IPS-20b (cell line): ENCODE data around the gene ZNF175.

Source experiments
- H3K27ac ChIP-seq: one replicate; pipeline ENCODE4 v1.5.1; 2013; ENCODE audit warnings: low read length
- H3K27me3 ChIP-seq: 2 replicates; pipeline ENCODE4 v1.6.1; 2013; ENCODE audit warnings: mild to moderate bottlenecking, low read length, inconsistent platforms; ENCODE audit not compliant: insufficient read depth
- H3K36me3 ChIP-seq: 2 replicates; pipeline ENCODE4 v1.6.1; 2013; ENCODE audit warnings: low read depth, mild to moderate bottlenecking, inconsistent platforms, low read length, moderate library complexity; ENCODE audit not compliant: insufficient read depth
- H3K4me1 ChIP-seq: 2 replicates; pipeline ENCODE4 v1.6.1; 2013; ENCODE audit warnings: mild to moderate bottlenecking, control low read depth, inconsistent platforms, low read length, moderate library complexity; ENCODE audit not compliant: insufficient read depth
- H3K4me3 ChIP-seq: 2 replicates; pipeline ENCODE4 v1.5.1; 2013; ENCODE audit warnings: mild to moderate bottlenecking, low read length, inconsistent platforms
- H3K9ac ChIP-seq: 2 replicates; pipeline ENCODE4 v1.6.1; 2013; ENCODE audit warnings: low read depth, mild to moderate bottlenecking, inconsistent platforms, low read length, moderate library complexity
- H3K9me3 ChIP-seq: 2 replicates; pipeline ENCODE4 v1.6.1; 2013; ENCODE audit warnings: mild to moderate bottlenecking, low read depth, low read length, inconsistent platforms; ENCODE audit not compliant: insufficient read depth

The ZNF175 gene

DNA sequence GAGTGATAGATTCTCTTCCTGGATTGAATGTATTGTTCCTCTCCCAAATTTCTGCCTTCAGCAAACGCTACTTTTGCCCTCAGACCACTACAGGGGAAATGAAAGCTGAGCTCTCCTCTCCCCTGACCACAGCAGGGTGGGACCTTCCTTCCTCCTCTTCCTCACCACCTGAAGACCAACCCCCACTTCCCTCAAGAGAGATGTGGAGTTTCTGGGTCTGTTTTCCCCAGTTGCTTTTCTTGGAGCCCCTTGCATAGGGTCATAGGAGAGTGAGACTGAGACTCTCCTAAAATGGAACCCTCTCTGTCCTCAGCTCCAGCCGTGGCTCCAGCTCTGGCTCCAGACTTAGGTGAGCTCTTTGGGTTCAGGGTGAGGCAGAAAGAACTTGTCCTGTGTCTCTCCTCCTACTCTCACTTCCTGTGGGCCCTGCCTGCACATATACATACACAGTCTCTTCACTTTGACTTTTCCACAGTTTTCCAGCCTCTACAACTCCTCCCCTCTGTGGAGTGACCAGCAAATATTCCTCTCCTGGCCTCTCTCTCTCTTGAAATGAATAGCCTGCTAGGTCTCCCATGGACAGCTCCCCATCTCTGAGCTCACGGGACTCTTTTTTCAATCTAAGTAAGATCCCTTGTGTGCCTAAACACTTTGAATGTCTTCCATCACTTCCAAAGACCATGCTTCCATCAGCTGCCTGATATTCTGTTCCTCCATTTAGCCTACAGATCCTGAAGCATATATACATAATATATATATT lies 19.2 kb upstream of the ZNF175 start:
- Histone ChIP-seq H3K36me3 (no peaks in the 10 kb centered on the region), H3K4me1 (no peaks in the 10 kb centered on the region), H3K9ac (no peak overlapping the region), H3K27me3 (peaks cover 7% of the 10 kb centered on the region), H3K27ac (no peak overlapping the region), H3K9me3 (peaks cover 16% of the 10 kb centered on the region; the same call in 1 of the 2 replicates), H3K4me3 (no peak overlapping the region)

DNA sequence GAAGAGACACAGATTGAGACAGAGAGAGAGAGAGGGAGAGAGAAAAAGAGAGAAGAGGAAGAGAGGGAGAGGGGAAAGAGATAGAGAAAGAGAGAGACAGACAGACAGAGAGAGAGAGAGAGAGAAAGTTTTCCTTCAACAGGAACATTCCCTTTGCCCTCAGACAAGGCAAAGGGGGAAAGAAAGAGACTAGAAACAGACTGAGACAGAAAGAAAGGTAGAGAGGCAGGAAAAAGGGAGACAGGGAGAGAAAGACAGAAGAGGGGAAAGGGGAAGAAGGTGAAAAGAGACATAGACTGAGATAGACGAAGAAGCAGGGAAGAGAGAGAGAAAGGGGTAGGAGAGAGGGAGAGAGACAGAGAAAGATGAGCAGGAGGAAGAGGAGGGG lies 18.5 kb upstream of the ZNF175 start:
- Histone ChIP-seq H3K4me3 (no peak overlapping the region), H3K27ac (no peak overlapping the region), H3K9ac (no peak overlapping the region), H3K4me1 (no peaks in the 10 kb centered on the region), H3K9me3 (peaks cover 9% of the 10 kb centered on the region; the same call in 1 of the 2 replicates), H3K27me3 (peaks cover 7% of the 10 kb centered on the region), H3K36me3 (no peaks in the 10 kb centered on the region)

GRCh38 chr19:51552996-51553725 lies 17.9 kb upstream of the ZNF175 start:
- Histone ChIP-seq H3K36me3 (no peaks in the 10 kb centered on the region), H3K4me3 (peak overlapping the region; percentile 22; the same call in 1 of the 2 replicates), H3K9me3 (peaks cover 8% of the 10 kb centered on the region; the same call in 1 of the 2 replicates), H3K4me1 (no peaks in the 10 kb centered on the region), H3K27ac (no peak overlapping the region), H3K27me3 (peaks cover 7% of the 10 kb centered on the region), H3K9ac (no peak overlapping the region)

DNA sequence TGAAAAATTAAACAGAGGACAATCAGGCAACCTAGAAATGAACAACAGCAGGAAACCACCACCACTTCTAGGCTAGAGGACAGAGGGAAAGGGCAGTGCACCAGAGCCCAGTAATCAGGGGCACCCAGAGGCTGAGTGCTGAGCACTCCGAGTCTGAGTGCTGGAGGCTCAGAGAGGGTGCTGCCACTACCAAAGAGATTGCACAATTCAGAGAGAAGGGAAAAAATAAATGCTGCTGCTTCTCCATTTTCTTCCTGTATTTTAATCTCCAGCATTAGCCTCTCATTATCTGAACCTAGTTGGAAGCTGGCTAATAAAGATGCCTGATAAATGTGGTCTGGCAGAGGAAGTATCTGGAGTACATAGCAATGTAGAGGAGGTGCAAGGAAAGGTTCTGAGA lies 11.8 kb upstream of the ZNF175 start:
- H3K27me3 ChIP-seq = peaks cover 20% of the 10 kb centered on the region; the same call in 1 of the 2 replicates
- no peaks in the 10 kb centered on the region for H3K36me3 ChIP-seq
- H3K4me1 ChIP-seq = no peaks in the 10 kb centered on the region
- H3K9ac ChIP-seq = no peak overlapping the region
- H3K4me3 ChIP-seq = no peak overlapping the region
- no peak overlapping the region for H3K27ac ChIP-seq
- H3K9me3 ChIP-seq = peaks cover 8% of the 10 kb centered on the region; the same call in 1 of the 2 replicates

- H3K36me3 ChIP-seq = no peaks in the 10 kb centered on the region
- H3K27me3 ChIP-seq = peaks cover 20% of the 10 kb centered on the region; the same call in 1 of the 2 replicates
- peaks cover 8% of the 10 kb centered on the region; the same call in 1 of the 2 replicates for H3K9me3 ChIP-seq
- no peak overlapping the region for H3K27ac ChIP-seq
- H3K4me3 ChIP-seq = no peak overlapping the region
- H3K4me1 ChIP-seq = no peaks in the 10 kb centered on the region
- no peak overlapping the region for H3K9ac ChIP-seq
Observed at GRCh38 chr19:51560339-51560738, 10.7 kb upstream of the ZNF175 start.

DNA sequence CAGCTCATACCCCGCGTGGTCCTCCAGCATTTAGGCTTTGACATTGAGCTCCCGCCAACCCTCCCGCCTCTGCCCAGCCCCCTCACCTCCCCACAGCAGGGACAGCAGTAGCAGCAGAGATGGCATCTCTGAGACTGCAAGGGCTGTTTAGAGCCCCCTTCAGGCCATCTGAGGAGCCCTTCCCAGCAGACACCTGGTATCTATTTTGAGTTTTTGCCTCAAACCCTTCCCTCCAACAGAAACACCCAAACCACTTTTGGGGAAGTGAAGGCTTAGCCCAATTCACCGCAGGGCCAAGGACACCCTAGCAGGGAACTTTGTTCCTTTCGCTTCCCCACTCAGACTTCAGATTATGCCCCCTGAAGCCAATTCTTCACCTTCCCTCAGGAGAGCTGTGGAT lies 6.3 kb upstream of the ZNF175 start:
- H3K27me3 ChIP-seq = peaks cover 25% of the 10 kb centered on the region
- H3K9me3 ChIP-seq = peaks cover 5% of the 10 kb centered on the region; the same call in 1 of the 2 replicates
- no peaks in the 10 kb centered on the region for H3K4me1 ChIP-seq
- no peak overlapping the region for H3K9ac ChIP-seq
- no peak overlapping the region for H3K27ac ChIP-seq
- no peaks in the 10 kb centered on the region for H3K36me3 ChIP-seq
- H3K4me3 ChIP-seq = no peak overlapping the region

DNA sequence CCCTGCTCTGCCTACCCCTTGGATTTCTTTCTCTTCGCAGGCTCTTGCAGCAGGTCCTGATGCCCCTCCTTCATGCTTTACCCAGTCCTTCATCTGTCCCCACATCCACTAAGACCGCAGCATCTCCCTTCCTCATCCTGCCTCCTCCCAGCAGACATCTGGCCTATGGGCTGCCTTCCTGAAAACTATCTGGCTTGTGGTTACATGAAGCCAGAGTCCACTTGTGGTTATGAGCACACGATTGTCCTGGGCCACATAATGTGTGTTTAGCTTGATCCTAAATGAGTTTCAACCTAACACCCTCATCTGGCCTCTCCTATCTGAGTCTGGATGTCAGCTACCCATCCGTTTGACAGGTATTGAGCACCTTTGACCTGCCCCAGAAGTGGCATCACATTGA lies 5.5 kb upstream of the ZNF175 start:
- H3K9me3 ChIP-seq = peaks cover 5% of the 10 kb centered on the region; the same call in 1 of the 2 replicates
- H3K27ac ChIP-seq = no peak overlapping the region
- no peak overlapping the region for H3K9ac ChIP-seq
- no peak overlapping the region for H3K4me3 ChIP-seq
- H3K27me3 ChIP-seq = peaks cover 17% of the 10 kb centered on the region
- no peaks in the 10 kb centered on the region for H3K36me3 ChIP-seq
- no peaks in the 10 kb centered on the region for H3K4me1 ChIP-seq

DNA sequence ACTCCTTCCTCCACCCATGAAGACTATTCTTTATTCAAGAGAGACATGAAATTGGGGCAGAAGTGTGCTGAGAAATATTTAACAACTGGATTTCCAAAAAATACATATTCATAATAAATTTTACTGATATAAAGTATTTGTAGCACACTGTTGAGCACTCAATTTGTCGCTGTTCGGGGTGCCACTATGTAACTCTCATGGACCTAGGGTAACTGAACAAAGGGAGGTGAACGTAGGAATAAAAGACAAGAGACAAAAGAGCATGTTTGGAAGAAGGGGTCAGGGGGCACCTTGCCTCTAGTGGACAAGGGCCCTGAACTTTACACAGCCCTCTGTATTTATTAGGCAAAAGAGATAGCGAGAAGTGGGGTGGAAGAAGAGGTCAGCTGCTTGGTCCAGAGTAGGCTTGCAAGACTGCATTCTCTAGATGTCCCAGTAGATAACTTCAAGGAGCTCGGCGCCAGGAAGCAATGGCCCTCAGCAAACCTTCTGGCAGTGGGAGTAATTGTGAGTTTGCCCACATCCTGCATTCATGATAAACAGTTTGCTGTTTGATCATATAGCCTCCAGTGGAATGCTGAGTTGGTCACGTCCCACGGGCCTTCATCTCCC lies 4.5 kb upstream of the ZNF175 start:
- Histone ChIP-seq H3K9me3 (peaks cover 5% of the 10 kb centered on the region; the same call in 1 of the 2 replicates), H3K27ac (no peak overlapping the region), H3K4me1 (no peaks in the 10 kb centered on the region), H3K4me3 (no peak overlapping the region), H3K9ac (no peak overlapping the region), H3K27me3 (peaks cover 16% of the 10 kb centered on the region), H3K36me3 (no peaks in the 10 kb centered on the region)

GRCh38 chr19:51567583-51567982 lies 3.5 kb upstream of the ZNF175 start:
- Histone ChIP-seq H3K27ac (no peak overlapping the region), H3K9me3 (peaks cover 5% of the 10 kb centered on the region; the same call in 1 of the 2 replicates), H3K27me3 (peaks cover 16% of the 10 kb centered on the region), H3K9ac (no peak overlapping the region), H3K36me3 (no peaks in the 10 kb centered on the region), H3K4me1 (peaks cover 3% of the 10 kb centered on the region; the same call in 1 of the 2 replicates), H3K4me3 (no peak overlapping the region)

DNA sequence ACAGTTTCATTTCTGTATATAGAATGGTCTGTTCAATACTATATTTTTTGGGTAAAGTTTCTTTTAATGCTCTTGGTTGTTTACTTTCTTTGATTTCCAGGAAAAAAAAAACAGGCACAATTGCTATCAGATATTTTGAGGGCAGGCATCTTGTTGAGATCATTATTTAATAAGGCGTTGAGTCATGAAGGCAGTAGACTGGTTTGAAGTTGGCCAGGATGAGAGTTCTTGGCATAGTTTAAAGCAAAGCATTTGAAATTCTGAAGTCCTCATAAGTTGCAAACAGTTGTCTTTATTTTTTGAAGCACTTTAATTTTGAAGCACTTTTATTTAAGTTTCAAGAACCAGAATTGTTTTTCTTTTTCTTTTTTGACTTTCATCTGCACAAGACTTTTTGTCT lies 2.6 kb upstream of the ZNF175 start:
- Histone ChIP-seq H3K27me3 (peaks cover 16% of the 10 kb centered on the region), H3K4me3 (no peak overlapping the region), H3K4me1 (peaks cover 3% of the 10 kb centered on the region; the same call in 1 of the 2 replicates), H3K36me3 (peaks cover 6% of the 10 kb centered on the region; the same call in 1 of the 2 replicates), H3K27ac (no peak overlapping the region), H3K9ac (no peak overlapping the region), H3K9me3 (peaks cover 5% of the 10 kb centered on the region; the same call in 1 of the 2 replicates)

DNA sequence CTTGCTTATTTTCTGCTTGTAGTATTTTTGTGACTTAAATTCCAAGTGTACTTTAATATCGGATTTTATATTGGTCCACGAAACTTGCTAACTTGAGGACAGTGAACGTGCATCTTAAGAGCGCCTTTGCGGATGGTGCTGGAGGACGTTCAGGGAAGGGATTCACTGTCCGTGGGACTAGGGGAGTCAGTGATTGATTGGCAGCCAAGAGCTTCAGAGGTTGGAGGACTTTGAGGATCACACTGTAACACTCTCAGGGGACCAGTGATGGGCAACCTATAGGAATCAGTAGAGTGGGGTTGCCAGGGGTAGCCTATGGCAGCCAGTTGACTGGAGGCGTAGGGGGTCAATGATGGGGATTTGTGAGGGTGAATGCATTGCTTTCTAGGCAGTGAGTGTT lies 516 bp downstream of the ZNF175 start:
- no peaks in the 10 kb centered on the region for H3K9me3 ChIP-seq
- peak overlapping the region; percentile 92 for H3K4me3 ChIP-seq
- H3K36me3 ChIP-seq = peaks cover 16% of the 10 kb centered on the region; the same call in 1 of the 2 replicates
- H3K4me1 ChIP-seq = peaks cover 3% of the 10 kb centered on the region; the same call in 1 of the 2 replicates
- H3K9ac ChIP-seq = peak overlapping the region; percentile 76
- no peak overlapping the region for H3K27ac ChIP-seq
- peaks cover 11% of the 10 kb centered on the region; the same call in 1 of the 2 replicates for H3K27me3 ChIP-seq
